NCI-H2107 (cell line): ENCODE data around the gene A2ML1.
"Not testable (repeated sequence)": the region's sequence is repeated elsewhere in the genome, so short reads cannot be mapped to it uniquely, and the experiment has no call there.

ENCODE experiments used
- DNase-seq: peaks from one replicate; lab custom pipeline; 2025; lab: John Stamatoyannopoulos, UW

Gene A2ML1

DNA sequence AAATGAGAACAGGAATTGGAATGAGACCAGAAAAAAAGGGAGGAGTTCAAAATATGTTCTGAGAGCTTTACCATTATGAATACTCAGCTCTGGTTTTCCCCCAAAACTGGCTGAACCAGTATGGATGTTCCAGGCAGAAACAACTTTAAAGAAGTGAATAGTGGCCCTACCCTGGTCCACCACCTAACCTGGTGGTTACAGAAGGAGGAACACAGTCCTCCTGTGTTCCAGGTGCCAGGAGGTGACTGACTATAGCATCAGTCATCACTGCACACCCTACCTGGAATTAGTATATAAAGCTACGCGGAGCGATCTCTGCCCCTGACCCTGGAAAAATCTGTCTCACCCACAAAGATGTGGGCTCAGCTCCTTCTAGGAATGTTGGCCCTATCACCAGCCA is at the start of gene A2ML1:
TSS of gene A2ML1 (plus strand) at position 324 of the 400 bp plus-strand sequence. CDS start at position 355, 31 bp downstream.
- DNase-seq, result no peak

DNA sequence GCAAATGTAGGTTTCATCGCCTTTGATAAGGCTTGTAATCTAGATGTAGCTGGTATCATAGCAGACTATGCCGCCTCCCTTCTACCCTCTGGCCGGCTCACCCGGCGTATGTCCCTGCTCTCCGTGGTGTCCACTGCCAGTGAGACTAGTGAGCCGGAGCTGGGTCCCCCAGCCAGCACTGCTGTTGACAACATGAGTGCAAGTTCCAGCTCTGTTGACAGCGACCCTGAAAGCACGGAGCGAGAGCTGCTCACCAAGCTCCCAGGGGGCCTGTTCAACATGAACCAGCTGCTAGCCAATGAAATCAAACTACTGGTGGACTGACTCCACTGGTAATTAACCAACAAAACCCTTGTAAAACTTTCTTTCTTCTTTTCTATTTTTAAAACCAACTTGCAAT is 49.0 kb upstream of the A2ML1 start:
- no peak for DNase-seq

DNA sequence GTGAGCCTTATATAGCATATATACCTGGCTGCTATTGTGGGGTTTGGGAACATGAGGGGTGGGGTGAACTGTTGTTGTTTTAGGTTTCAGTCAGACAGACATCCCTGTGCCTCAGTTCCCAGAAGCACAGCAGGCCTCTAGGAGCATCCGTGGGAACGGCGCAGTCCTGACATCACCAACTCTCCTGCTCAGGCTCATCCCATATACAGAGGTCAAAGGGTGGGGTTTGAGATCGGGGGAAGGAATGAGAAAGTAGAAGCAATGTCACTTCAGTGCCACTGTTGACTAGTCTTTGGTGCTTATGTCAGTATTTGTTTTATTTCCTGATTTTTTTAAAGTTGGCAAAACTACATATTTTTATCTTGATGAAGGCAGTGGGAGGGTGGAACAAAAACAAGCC is 43.1 kb upstream of the A2ML1 start:
- DNase-seq, result no peak

DNA sequence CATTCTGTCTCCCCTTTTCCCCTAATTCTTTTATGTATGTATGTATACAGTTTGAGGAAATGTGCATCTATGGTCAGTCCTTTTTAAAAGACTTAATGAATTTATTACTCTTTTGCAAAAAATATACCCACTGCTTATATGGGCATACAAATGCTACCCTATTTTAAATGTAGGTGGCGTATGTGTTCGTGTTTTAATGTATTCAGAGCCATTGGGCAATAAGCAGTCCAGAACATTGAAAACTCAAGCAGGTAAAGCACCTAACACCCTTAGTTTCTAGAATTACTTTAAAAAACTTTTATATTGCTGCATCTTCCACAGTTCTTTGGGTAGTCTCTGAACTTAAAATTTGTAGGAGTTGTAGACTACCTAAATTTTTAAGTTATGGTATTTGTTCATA is 42.6 kb upstream of the A2ML1 start:
- DNase-seq, result no peak

DNA sequence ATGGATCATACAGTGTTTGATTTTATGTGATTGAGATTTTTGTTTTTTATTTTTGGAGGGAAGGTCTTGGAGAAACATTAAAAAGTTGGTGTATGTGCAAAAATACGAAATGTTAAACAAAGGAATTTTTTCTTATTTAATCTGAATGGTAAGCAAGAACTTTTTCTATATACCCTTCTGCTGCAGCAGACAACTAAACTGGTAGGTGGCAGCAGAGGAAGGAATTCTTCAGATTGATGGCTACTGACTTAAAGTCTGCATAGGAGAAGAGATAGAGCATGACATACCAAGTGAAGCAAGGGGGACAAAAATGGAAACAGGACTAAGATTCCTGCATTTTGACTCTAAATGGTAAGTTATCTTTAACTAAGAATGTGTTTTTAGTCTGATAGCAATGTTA is 42.0 kb upstream of the A2ML1 start:
- DNase-seq, result no peak

DNA sequence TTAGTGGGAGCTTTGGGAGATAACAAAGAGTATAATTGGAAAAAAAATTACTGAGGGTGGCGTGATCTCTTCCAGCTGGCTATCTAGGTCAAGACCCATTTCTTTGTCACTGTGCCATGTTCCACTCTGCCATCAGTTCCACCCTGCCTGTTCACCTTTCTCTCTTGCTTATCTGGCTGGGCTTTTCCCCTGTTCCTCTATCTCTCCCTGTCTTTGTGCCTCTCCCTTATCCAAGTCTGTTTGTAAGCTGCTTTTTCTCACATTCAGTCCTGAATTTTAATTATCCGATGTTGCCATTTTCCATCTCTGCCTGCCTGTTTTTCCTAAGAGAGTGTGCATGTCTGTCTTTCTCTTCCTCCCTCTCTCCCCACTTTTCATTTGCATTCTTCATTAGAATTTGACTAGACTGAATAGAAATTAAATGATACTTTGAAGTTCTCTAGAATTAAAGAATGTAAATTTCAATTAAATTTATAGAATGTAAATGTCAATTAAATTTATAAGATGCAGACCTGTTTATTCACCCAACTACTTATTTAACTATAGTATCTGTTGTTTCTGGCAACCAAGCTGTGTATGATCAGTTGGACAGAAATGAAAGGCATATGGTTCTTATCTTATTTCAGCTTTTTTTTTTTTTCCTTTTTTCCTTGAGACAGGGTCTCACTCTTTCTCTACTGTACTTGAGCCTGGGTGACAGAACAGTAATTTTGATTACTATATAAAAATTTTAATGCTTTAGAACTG is 40.9 kb upstream of the A2ML1 start:
- DNase-seq, result no peak

DNA sequence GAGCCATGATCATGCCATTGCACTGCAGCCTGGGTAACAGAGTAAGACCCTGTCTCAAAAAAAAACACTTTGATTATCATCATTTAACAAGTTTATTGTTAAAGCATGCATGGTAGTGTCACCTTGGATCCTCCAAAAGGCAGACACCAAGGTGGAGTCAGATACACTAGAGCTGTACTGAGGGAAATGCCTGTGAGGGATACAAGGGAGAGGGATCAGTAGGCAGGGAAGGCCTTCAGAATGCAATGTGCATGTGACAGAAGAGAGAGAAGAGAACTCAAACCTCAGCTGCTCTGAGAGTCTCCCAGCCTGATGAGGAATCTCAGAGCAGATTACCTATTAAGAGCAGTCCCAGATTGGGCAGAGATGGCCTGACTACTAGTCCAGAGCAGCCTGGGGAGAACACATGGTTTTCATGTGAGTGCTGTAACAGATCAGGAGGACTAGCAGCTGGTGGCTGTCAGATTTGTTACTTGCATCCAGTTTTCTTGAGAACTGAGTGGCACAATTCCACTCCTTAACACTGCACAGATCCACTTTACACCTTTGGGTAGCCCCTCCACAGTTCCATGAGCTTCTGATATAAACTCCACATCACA is 38.0 kb upstream of the A2ML1 start:
- DNase-seq, result no peak

DNA sequence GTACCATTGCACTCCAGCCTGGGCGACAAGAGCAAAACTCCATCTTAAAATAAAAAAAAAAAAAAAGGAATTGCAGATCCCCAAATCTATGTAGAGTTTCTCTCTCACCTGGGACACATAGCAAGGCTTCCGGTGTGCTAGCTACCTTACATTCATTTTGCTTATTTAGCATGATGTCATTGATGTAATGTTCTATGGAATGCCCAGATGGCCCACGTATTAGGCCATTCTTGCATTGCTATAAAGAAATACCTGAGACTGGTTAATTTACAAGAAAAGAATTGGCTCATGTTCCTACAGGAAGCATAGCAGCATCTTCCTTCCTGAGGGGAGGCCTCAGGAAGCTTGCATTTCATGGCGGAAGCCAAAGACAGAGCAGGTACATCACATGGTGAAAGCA is 36.9 kb upstream of the A2ML1 start:
- no peak for DNase-seq

DNA sequence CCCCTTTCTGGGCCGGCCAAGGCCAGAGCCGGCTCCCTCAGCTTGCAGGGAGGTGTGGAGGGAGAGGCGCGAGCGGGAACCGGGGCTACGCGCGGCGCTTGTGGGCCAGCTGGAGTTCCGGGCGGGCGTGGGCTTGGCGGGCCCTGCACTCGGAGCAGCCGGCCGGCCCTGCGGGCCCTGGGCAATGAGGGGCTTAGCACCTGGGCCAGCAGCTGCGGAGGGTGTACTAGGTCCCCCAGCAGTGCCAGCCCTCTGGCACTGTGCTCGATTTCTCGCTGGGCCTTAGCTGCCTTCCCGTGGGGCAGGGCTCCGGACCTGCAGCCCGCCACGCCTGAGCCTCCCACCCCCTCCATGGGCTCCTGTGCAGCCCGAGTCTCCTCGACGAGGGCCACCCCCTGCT is 35.2 kb upstream of the A2ML1 start:
- DNase-seq, result not testable (repeated sequence)

DNA sequence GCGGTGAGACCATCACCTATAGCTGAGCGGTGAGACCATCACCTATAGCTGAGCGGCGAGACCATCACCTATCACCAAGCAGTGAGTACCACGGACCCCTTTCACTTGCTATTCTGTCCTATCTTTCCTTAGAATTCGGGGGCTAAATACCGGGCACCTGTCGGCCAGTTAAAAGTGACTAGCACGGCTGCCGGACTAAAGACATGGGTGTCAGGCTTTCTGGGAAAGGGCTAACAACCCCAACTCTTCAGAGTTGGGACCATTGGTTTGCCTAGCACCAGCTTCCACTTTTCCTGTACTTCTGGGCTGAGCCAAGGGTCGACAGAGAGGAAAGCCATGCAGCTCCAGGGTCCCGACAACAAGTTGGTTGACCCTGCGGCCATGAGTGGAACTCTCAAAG is 33.7 kb upstream of the A2ML1 start:
- DNase-seq, result not testable (repeated sequence)

DNA sequence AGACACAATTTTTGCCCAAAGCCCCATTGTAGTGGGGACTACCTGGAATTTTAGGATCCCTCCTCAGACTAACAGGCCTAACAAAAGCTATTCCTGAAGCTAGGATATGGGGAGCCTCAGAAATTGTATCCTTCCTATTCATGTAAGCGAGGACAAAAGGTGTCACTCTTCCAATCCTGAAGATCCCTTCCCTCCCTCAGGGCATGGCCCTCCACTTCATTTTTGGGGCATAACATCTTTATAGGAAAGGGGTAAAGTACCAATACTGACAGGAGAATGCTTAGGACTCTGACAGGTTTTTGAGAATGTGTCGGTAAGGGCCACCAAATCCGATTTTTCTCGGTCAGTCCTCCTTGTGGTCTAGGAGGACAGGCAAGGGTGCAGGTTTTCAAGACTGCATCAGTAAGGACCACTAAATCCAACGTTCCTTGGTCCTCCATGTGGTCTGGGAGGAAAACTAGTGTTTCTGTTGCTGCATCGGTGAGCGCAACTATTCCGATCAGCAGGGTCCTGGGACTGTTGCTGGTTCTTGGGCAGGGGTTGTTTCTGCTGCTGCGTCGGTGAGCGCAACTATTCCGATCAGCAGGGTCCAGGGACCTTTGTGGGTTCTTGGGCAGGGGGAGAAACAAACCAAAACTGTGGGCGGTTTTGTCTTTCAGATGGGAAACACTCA is 32.9 kb upstream of the A2ML1 start:
- DNase-seq, result not testable (repeated sequence)

DNA sequence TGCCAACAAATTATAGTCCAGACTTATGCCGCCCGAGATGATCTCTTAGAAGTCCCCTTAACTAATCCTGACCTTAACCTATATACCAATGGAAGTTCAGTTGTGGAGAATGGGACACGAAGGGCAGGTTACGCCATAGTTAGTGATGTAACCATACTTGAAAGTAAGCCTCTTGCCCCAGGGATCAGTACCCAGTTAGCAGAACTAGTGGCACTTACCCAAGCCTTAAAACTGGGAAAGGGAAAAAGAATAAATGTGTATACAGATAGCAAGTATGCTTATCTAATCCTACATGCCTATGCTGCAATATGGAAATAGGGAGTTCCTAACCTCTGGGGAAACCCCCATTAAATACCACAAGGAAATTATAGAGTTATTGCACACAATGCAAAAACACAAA is 29.2 kb upstream of the A2ML1 start:
- DNase-seq, result not testable (repeated sequence)

DNA sequence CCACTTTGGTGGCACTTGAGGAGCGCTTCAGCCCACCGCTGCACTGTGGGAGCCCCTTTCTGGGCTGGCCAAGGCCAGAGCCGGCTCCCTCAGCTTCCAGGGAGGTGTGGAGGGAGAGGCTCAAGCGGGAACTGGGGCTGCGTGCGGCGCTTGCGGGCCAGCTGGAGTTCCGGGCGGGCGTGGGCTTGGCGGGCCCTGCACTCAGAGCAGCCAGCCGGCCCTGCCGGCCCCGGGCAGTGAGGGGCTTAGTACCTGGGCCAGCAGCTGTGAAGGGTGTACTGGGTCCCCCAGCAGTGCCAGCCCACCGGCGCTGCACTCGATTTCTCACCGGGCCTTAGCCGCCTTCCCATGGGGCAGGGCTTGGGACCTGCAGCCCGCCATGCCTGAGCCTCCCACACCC is 27.8 kb upstream of the A2ML1 start:
- not testable (repeated sequence) for DNase-seq

DNA sequence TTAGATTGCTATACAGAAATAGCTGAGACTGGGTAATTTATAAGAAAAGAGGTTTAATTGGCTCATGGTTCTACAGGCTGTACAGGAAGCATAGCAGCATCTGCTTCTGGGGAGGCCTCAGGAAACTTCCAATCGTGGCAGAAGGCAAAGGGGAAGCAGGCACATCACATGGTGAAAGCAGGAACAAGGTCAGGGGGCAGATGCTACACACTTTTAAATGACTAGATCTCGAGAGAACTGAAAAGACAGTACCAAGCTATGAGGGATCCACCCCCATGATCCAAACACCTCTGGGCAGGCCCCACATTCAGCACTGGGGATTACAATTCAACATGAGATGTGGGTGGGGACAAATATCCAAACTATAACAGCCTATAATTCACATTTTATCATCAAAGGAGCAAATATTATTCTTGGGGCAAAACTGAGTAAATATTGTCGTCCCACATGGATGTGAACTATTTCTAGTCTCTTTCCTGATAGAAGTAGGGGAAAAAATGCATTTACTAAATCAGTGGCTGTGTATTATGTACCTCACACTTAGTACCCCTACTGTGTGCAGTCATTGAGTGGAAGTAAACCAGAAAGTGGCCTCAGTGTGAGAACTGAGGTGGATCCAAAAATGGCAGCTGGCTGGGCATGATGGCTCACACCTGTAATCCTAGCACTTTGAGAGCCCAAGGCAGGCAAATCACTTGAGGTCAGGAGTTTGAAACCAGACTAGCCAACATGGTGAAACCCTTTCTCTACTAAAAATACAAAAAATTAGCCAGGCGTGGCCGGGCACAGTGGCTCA is 25.4 kb upstream of the A2ML1 start:
- DNase-seq, result no peak

DNA sequence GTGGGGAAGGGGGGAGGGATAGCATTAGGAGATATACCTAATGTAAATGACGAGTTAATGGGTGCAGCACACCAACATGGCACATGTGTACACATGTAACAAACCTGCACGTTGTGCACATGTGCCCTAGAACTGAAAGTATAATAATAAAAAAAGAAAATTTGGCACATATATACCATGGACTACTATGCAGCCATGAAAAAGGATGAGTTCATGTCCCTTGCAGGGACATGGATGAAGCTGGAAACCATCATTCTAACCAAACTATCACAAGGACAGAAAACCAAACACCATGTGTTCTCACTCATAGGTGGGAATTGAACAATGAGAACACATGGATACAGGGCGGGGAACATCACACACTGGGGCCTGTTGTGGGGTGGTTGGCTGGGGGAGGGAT is 21.2 kb upstream of the A2ML1 start:
- not testable (repeated sequence) for DNase-seq

DNA sequence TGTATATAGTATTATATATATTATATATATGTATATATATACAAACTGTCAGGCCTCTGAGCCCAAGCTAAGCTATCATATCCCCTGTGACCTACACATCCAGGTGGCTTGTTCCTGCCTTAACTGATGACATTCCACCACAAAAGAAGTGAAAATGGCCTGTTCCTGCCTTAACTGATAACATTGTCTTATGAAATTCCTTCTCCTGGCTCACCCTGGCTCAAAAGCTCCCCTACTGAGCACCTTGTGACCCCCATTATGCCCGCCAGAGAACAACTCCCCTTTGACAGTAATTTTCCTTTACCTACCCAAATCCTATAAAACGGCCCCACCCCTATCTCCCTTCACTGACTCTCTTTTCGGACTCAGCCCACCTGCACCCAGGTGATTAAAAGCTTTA is 17.6 kb upstream of the A2ML1 start:
- DNase-seq, result not testable (repeated sequence)

DNA sequence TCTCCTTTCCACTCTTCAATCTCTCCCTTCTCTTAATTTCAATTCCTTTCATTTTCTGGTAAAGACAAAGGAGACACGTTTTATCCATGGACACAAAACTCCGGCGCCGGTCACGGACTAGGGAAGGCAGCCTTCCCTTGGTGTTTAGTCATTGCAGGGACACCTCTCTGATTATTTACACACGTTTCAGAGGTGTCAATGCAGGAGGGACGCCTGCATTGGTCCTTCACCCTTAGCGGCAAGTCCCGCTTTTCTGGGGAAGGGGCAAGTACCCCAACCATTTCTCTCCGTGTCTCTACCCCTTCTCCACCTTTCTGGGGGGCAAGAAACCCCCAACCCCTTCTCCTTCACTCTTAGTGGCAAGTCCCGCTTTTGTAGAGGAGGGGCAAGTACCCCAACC is 16.9 kb upstream of the A2ML1 start:
- DNase-seq, result not testable (repeated sequence)

DNA sequence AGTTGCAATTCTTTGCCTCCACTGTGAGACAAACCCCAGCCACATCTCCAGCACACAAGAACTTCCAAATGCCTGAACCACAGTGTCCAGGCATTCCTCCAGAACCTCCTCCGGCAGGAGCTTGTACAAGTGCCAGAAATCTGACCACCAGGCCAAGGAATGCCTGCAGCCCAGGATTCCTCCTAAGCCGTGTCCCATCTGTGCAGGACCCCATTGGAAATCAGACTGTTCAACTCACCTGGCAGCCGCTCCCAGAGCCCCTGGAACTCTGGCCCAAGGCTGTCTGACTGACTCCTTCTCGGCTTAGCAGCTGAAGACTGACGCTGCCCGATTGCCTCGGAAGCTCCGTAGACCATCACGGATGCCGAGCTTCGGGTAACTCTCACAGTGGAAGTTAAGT is 15.3 kb upstream of the A2ML1 start:
- DNase-seq, result not testable (repeated sequence)

DNA sequence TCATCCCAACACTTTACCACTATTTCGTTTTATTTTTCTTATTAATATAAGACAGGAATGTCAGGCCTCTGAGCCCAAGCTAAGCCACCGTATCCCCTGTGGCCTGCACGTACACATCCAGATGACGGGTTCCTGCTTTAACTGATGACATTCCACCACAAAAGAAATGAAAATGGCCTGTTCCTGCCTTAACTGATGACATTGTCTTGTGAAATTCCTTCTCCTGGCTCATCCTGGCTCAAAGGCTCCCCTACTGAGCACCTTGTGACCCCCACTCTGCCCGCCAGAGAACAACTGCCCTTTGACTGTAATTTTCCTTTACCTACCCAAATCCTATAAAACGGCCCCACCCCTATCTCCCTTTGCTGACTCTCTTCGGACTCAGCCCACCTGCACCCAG is 12.3 kb upstream of the A2ML1 start:
- not testable (repeated sequence) for DNase-seq

DNA sequence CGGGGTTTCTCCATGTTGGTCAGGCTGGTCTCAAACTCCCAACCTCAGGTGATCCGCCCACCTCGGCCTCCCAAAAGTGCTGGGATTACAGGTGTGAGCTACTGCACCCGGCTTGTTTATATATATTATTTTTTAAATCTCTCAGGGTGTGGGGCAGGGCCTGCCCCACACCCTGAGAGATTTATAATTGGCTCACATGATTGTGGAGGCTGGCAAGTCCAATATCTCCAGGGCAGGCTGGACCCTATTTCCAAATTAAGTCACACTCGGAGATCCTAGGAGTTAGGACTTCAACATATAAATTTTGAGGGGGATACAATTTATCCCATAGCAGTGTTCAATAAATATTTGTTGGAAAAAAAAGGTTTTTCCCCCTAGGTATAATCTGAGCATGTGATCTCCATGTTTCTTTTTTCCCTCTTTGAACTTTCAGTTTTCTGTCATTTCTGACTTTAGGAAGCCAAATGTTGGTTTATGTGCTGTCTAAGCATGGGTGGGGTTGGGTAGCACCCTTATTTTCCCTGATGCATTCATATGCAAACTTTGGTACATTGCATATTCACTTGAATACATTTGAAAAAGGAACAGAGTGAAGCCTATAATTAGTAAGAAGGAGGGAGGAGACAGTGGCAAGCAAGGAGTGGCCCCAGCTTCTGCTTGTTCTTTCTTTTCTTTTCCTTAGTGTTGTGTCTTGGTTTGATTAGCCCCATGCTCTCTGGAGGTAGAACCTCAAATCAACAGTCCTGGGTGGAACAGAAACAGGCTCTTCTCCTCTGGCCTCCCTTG is 8.7 kb upstream of the A2ML1 start:
- no peak for DNase-seq

DNA sequence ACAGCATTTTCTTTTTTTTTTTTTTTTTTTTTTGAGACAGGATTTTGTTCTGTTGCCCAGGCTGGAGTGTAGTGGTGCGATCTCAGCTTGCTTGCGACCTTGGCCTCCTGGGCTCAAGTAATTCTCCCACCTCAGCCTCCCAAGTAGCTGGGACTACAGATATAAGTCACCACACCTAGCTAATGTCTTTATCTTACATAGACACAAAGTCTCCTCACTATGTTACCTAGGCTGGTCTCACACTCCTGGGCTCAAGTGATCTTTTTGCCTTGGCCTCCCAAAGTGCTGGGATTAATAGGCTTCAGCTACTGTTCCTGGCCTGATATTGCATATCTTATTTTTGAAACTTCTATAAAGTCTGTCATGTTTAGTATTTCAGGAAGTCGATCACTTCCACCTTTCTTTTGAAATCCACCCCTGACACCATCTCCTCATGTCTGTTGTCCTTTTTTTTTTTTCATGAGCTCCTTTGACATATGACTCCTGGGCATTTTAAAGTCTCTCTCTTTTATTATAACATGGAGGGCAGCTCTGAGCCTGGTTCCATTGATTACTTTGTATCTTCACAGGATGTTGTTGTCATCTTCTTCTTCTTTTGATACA is 5.9 kb upstream of the A2ML1 start:
- no peak for DNase-seq
